Transverse colon (tissue), 4 donors: Measurements from ENCODE around the gene SLC25A13. TPM values are rescaled to one million over a fixed set of nuclear protein-coding genes. Genes with fewer than 3 reads are reported as not detected.

ENCODE experiments used
- DNase-seq: peaks from one replicate; pipeline ENCODE4 v3.0.0-alpha.2; 2019
- H3K27ac ChIP-seq, 4 donors: fragments of 200-600 bp; sonication (generic); 2 replicates each; pipeline ENCODE4 v1.5.1; 2016 to 2018; ENCODE audit warnings: inconsistent platforms in 4 of 4
- H3K27me3 ChIP-seq: fragments of 200-600 bp; sonication (generic); 2 replicates; pipeline ENCODE4 v1.5.1; 2017; ENCODE audit warnings: inconsistent platforms
- H3K36me3 ChIP-seq, 4 donors: fragments of 200-600 bp; sonication (generic); 2 replicates each; pipeline ENCODE4 v1.5.1; 2017 to 2019; ENCODE audit warnings: inconsistent platforms in 4 of 4
- H3K4me1 ChIP-seq, 4 donors: fragments of 200-600 bp; sonication (generic); 2 replicates each; pipeline ENCODE4 v1.5.1; 2017 to 2020; ENCODE audit warnings: inconsistent platforms in 4 of 4
- H3K4me3 ChIP-seq, 4 donors: fragments of 200-600 bp; sonication (generic); 1 replicate in 1 of 4; 2 replicates in 3 of 4; pipeline versions ENCODE4 v1.5.1 to v1.6.1; 2017 to 2019; ENCODE audit warnings: inconsistent platforms in 4 of 4
- H3K9me3 ChIP-seq, 2 donors: fragments of 200-600 bp; sonication (generic); 2 replicates each; pipeline ENCODE4 v1.5.1; 2017 to 2019; ENCODE audit warnings: inconsistent platforms in 2 of 2
- EP300 ChIP-seq: sonication (generic); formaldehyde crosslinking; IDR thresholded peaks from one replicate; pipeline ENCODE4 v1.6.1; 2017; ENCODE audit warnings: antibody characterized with exemption, low read depth
- POLR2A ChIP-seq: fragments of 450-650 bp; IDR thresholded peaks from one replicate; pipeline ENCODE4 v1.6.1; 2016; ENCODE audit warnings: antibody characterized with exemption, mild to moderate bottlenecking, moderate library complexity
- POLR2AphosphoS5 ChIP-seq, 3 donors: sonication (generic); formaldehyde crosslinking; IDR thresholded peaks; one replicate each; pipeline ENCODE4 v1.6.1; 2016; ENCODE audit warnings: antibody characterized with exemption in 3 of 3
- WGBS, 2 donors: methylation state at CpG; one replicate each; pipeline ENCODE4 v1.1.5; 2018; ENCODE audit warnings: low coverage in 1 of 2; 5-methylcytosine and 5-hydroxymethylcytosine counted together
- in situ Hi-C, 4 donors: fragments of 200-750 bp; cut with MboI; loops; one replicate each; pipeline versions ENCODE4 v1.15.0 to v1.15.1; 2017; ENCODE audit warnings: low sequenced_read_pairs in 3 of 4, low pct_ligation_motif_present in 1 of 4, low pct_unique_long_range_greater_than_20kb in 1 of 4
- intact Hi-C: fragments of 100-400 bp; cut with DNase I; formaldehyde crosslinking; loops from one replicate; pipeline ENCODE4 v1.15.1; 2023; ENCODE audit warnings: low total_unique reads
- total RNA-seq, 4 donors: library from RNA; depleted of rRNA; stranded (reverse); fragments of >200 nt; gene quantifications; one replicate each; pipeline ENCODE4 v1.1.0, GENCODE V29; 2016
- TF ChIP-seq, protein P1 (sequence below), 5 experiments: fragments of 200-600 bp in 3 of 5; fragments of 450-650 bp in 2 of 5; sonication (generic) in 3 of 5; IDR thresholded peaks; 1 replicate in 2 of 5; 2 replicates in 3 of 5; pipeline ENCODE4 v1.5.1; 2016 to 2017; ENCODE audit warnings: antibody characterized with exemption in 5 of 5, inconsistent platforms in 3 of 5, mild to moderate bottlenecking in 2 of 5, moderate library complexity in 1 of 5

SLC25A13 gene
- total RNA-seq, 4 donors from 2014 or later = 7.8 to 68.9 (median 59.6) TPM

DNA sequence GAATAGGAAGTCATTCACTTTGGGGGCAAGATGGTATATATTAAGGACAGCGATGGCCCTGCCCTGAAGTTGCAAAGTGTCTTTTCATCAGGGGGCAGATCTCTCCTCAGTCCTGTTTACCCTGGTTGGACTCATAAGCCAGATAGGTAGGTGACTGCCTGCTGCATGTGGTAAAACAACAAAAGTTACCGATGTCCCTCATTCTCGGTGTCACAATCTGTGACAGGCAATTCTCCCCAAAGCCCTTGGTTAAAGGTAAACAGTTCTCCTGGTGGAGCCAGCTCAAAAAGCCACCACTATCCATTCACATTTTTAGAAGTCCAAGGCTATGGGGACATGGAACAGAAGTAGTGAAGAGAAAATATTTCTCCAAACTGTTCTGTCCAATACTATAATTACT is 9.9 kb upstream of the SLC25A13 start:
- in situ Hi-C loops (loop anchor here in 1 of 4 donors (25.0 kb wide), 1 partner anchor 106 kb away; no protein-coding TSS in a partner anchor), intact Hi-C loops (no loop called here)
- TF ChIP-seq POLR2A = no peak
- TF ChIP-seq POLR2AphosphoS5 (IDR thresholded peaks at IDR 0.05) = no peak
- Histone ChIP-seq H3K4me1 (peaks cover 0 to 17% (median 7%) of the 10 kb centered on the region in 4 donors), H3K27ac (no peak overlapping the region), H3K4me3 (no peak overlapping the region), H3K9me3 (no peaks in the 10 kb centered on the region), H3K36me3 (no peaks in the 10 kb centered on the region), H3K27me3 (no peaks in the 10 kb centered on the region)
- DNase-seq = no peak
- 84% methylated on average over 3 of the region's 3 CpGs; no CpG with 5 or more reads in 1 of the 2 donors for WGBS, 2 donors

DNA sequence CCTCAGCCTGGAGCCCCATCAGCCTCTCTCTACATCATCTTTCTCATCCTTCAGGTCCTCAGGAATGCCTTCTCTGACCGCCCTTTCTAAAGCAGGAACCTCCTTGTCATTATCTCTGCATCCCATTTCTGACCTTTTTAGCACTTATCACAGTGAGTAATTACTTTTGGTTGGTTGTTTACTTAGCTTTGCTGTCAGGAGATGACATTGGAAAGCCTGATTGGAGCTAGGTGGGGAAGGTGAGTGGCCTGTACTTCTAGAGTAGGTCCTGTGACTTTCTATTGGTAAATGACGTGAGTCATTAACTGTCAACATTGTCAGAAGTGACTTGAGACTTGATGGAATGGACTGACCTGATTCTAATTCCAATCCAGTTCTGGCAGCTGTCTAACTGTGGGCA is 9.3 kb upstream of the SLC25A13 start:
- intact Hi-C loops = no loop called here
- TF ChIP-seq POLR2AphosphoS5 (IDR thresholded peaks at IDR 0.05) = no peak
- no peak for TF ChIP-seq EP300
- TF ChIP-seq, protein P1, sequence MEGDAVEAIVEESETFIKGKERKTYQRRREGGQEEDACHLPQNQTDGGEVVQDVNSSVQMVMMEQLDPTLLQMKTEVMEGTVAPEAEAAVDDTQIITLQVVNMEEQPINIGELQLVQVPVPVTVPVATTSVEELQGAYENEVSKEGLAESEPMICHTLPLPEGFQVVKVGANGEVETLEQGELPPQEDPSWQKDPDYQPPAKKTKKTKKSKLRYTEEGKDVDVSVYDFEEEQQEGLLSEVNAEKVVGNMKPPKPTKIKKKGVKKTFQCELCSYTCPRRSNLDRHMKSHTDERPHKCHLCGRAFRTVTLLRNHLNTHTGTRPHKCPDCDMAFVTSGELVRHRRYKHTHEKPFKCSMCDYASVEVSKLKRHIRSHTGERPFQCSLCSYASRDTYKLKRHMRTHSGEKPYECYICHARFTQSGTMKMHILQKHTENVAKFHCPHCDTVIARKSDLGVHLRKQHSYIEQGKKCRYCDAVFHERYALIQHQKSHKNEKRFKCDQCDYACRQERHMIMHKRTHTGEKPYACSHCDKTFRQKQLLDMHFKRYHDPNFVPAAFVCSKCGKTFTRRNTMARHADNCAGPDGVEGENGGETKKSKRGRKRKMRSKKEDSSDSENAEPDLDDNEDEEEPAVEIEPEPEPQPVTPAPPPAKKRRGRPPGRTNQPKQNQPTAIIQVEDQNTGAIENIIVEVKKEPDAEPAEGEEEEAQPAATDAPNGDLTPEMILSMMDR (IDR thresholded peaks at IDR 0.05) = no peak
- no peak for TF ChIP-seq POLR2A
- no peak overlapping the region for H3K4me3 ChIP-seq
- in situ Hi-C loops = loop anchor here in 1 of 4 donors (25.0 kb wide), 1 partner anchor 106 kb away; no protein-coding TSS in a partner anchor
- H3K4me1 ChIP-seq = peaks cover 0 to 18% (median 7%) of the 10 kb centered on the region in 4 donors
- DNase-seq = no peak
- no peaks in the 10 kb centered on the region for H3K9me3 ChIP-seq
- H3K36me3 ChIP-seq = no peaks in the 10 kb centered on the region
- WGBS, 2 donors = 96 to 100% methylated on average over 2 of the region's 2 CpGs
- H3K27ac ChIP-seq = no peak overlapping the region
- H3K27me3 ChIP-seq = no peaks in the 10 kb centered on the region

DNA sequence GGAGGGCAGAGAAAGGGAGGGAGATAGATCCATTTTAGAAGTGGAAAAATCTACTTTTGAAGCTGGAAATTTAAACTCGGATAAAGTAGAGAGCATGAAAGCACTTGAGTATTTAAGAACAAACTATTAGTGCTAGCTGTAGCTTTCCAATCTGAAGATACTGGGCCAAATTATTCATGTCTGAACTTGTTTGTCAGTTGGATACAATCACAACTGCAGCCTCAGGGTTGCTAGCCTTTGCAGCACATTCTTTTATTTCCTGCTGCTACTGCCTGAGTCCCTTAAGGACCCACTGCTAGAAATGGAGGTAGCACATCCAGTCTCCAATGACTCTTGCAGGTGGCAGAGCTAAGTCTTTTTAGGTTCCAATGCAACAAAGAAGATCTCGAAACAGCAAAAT is 8.3 kb upstream of the SLC25A13 start:
- 67 to 88% methylated on average over 1 to 2 of the region's 2 CpGs for WGBS, 2 donors
- in situ Hi-C loops = loop anchor here in 1 of 4 donors (25.0 kb wide), 1 partner anchor 107 kb away; no protein-coding TSS in a partner anchor
- intact Hi-C loops = no loop called here

DNA sequence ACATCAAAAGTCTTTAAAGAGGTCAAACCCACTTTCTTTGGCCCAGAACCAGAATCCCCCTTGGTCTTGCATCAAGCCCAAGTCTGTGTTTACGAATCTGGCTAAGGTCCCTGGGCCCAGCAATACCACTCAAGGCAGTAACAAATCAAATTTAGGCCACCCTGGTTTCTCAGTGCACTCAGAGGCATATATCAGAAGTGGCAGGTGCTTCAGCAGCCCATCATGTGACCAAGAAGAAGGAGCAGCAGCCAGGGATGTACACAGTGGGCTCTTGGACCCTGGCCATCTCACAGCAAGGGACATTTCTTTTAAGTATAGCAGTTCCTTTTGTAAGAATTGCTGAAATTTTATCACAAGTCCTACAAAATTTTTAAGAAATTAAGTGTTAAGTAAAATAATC is 7.3 kb upstream of the SLC25A13 start:
- no peak overlapping the region for H3K4me3 ChIP-seq
- TF ChIP-seq EP300 (no peak), POLR2AphosphoS5 (IDR thresholded peaks at IDR 0.05) (no peak), POLR2A (no peak)
- TF ChIP-seq, protein P1 (IDR thresholded peaks at IDR 0.05) = no peak
- no peaks in the 10 kb centered on the region for H3K27me3 ChIP-seq
- H3K9me3 ChIP-seq = no peaks in the 10 kb centered on the region
- H3K27ac ChIP-seq = no peak overlapping the region
- in situ Hi-C loops = loop anchor here in 1 of 4 donors (25.0 kb wide), 1 partner anchor 108 kb away; no protein-coding TSS in a partner anchor
- H3K4me1 ChIP-seq = peaks cover 0 to 18% (median 7%) of the 10 kb centered on the region in 4 donors
- whole genome bisulfite sequencing, 2 donors = 79% methylated on average over 1 of the region's 1 CpG; no CpG with 5 or more reads in 1 of the 2 donors
- intact Hi-C loops = no loop called here
- H3K36me3 ChIP-seq = no peaks in the 10 kb centered on the region
- DNase-seq = no peak

More for the DNA sequence above, 8.3 kb upstream of the SLC25A13 start:
- peaks cover 0 to 18% (median 7%) of the 10 kb centered on the region in 4 donors for H3K4me1 ChIP-seq
- no peak for TF ChIP-seq EP300
- TF ChIP-seq, protein P1 (IDR thresholded peaks at IDR 0.05) = no peak
- no peak for TF ChIP-seq POLR2AphosphoS5 (IDR thresholded peaks at IDR 0.05)
- no peak for TF ChIP-seq POLR2A
- no peaks in the 10 kb centered on the region for H3K9me3 ChIP-seq
- no peak for DNase-seq
- no peaks in the 10 kb centered on the region for H3K27me3 ChIP-seq
- no peak overlapping the region for H3K4me3 ChIP-seq
- H3K27ac ChIP-seq = no peak overlapping the region
- no peaks in the 10 kb centered on the region for H3K36me3 ChIP-seq

DNA sequence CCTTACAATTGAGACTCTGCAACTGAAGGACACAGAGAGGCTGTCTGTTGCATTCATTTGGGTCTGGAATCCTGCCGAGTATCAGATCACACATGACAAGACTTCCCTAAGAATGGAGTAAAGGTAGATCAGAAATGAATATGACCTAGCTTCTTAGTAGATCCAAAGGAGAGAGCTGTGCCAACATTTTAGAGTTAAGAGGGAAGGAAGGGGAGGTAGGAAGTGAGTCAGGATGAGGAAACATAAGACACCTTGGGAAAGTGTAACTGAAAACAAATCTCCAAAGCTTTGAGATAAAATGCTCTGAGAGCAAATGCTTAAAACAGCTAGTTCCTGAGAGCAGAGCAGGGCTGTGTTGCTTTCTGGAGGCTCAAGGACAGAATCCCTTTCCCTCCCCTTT is 6.1 kb upstream of the SLC25A13 start:
- H3K27ac ChIP-seq = peak overlapping the region; percentile 57 to 66 (median 62)
- no peaks in the 10 kb centered on the region for H3K27me3 ChIP-seq
- peaks cover 0 to 18% (median 7%) of the 10 kb centered on the region in 4 donors for H3K4me1 ChIP-seq
- H3K4me3 ChIP-seq = no peak overlapping the region
- H3K9me3 ChIP-seq = no peaks in the 10 kb centered on the region
- intact Hi-C loops = no loop called here
- in situ Hi-C loops = loop anchor here in 1 of 4 donors (25.0 kb wide), 1 partner anchor 109 kb away; no protein-coding TSS in a partner anchor
- TF ChIP-seq POLR2AphosphoS5 (IDR thresholded peaks at IDR 0.05) = no peak
- TF ChIP-seq, protein P1 (IDR thresholded peaks at IDR 0.05) = no peak
- no peak for TF ChIP-seq POLR2A
- TF ChIP-seq EP300 = no peak
- H3K36me3 ChIP-seq = no peaks in the 10 kb centered on the region
- DNase-seq = no peak
- 58 to 63% methylated on average over 1 of the region's 1 CpG for WGBS, 2 donors
